IMR-90 (cell line): ENCODE results near the gene CACNA1G. TPM values are rescaled to one million over a fixed set of nuclear protein-coding genes. Genes with fewer than 3 reads are reported as not detected.

ENCODE experiments used
- ATAC-seq: fragments of 200-7000 bp; cut with Tn5 transposase; 2 replicates; pipeline ENCODE4 v1.9.1; 2020; ENCODE audit warnings: low read depth, mild to moderate bottlenecking, moderate library complexity
- BruUV-seq: library from RNA; stranded (reverse); fragments of 400-500 nt; replicated peaks from 2 replicates; lab custom pipeline; 2021; lab: Mats Ljungman, UMichigan
- CTCF ChIA-PET: fragments of 300-600 bp; formaldehyde crosslinking; extraction: SDS; loops from one replicate; lab custom pipeline; 2021; ENCODE audit warnings: antibody characterized with exemption; lab: Yijun Ruan, JAX
- POLR2A ChIA-PET: fragments of 300-600 bp; sonication (Branson Sonifier 250); formaldehyde crosslinking; loops from one replicate; lab custom pipeline; 2022; ENCODE audit warnings: antibody characterized with exemption; ENCODE audit not compliant: unreplicated experiment; lab: Charles Lee
- DNase-seq: peaks from one replicate; pipeline ENCODE4 v3.0.0; 2013
- H2AFZ ChIP-seq: replicated peaks from 2 replicates; pipeline ENCODE3; 2013; ENCODE audit warnings: low read length, mild to moderate bottlenecking; ENCODE audit not compliant: poor library complexity
- H2AK5ac ChIP-seq: 2 replicates; pipeline ENCODE4 v1.6.1; 2013; ENCODE audit warnings: low read depth, low read length, inconsistent platforms
- H2AK9ac ChIP-seq: replicated peaks from 2 replicates; pipeline ENCODE3; 2013; ENCODE audit warnings: mild to moderate bottlenecking, low read depth, low read length, moderate library complexity; ENCODE audit not compliant: poor library complexity
- H2BK120ac ChIP-seq: 2 replicates; pipeline ENCODE4 v1.6.1; 2013; ENCODE audit warnings: low read depth, low read length, inconsistent platforms
- H2BK15ac ChIP-seq: 3 replicates; pipeline ENCODE4 v1.6.1; 2013; ENCODE audit warnings: low read depth, low read length, inconsistent platforms
- H2BK20ac ChIP-seq: 2 replicates; pipeline ENCODE4 v1.6.1; 2013; ENCODE audit warnings: low read depth, mild to moderate bottlenecking, inconsistent platforms, low read length, moderate library complexity
- H2BK5ac ChIP-seq: 2 replicates; pipeline ENCODE4 v1.6.1; 2013; ENCODE audit warnings: mild to moderate bottlenecking, low read depth, low read length, inconsistent platforms; ENCODE audit not compliant: poor library complexity, severe bottlenecking
- H3K14ac ChIP-seq: replicated peaks from 2 replicates; pipeline ENCODE4 v1.6.1; 2013; ENCODE audit warnings: low read depth, low read length, inconsistent platforms
- H3K18ac ChIP-seq: 2 replicates; pipeline ENCODE4 v1.6.1; 2013; ENCODE audit warnings: low read depth, low read length, control low read depth
- H3K23ac ChIP-seq: 2 replicates; pipeline ENCODE4 v1.6.1; 2013; ENCODE audit warnings: low read depth, low read length, inconsistent platforms
- H3K27ac ChIP-seq: 2 replicates; pipeline ENCODE4 v1.5.1; 2013; ENCODE audit warnings: mild to moderate bottlenecking, control low read depth, low read length; ENCODE audit not compliant: insufficient read depth
- H3K27me3 ChIP-seq: 2 replicates; pipeline ENCODE4 v1.6.1; 2013; ENCODE audit warnings: low read length; ENCODE audit not compliant: control insufficient read depth, insufficient read depth
- H3K36me3 ChIP-seq: 2 replicates; pipeline ENCODE4 v1.6.1; 2013; ENCODE audit warnings: low read length, mixed read lengths; ENCODE audit not compliant: control insufficient read depth, insufficient read depth
- H3K4ac ChIP-seq: 2 replicates; pipeline ENCODE4 v1.6.1; 2013; ENCODE audit warnings: low read depth, low read length, inconsistent platforms
- H3K4me1 ChIP-seq: 2 replicates; pipeline ENCODE4 v1.6.1; 2013; ENCODE audit warnings: low read length, mixed read lengths; ENCODE audit not compliant: control insufficient read depth, insufficient read depth
- H3K4me2 ChIP-seq: 2 replicates; pipeline ENCODE4 v1.6.1; 2013; ENCODE audit warnings: low read depth, mild to moderate bottlenecking, control low read depth, low read length, moderate library complexity
- H3K4me3 ChIP-seq: 2 replicates; pipeline ENCODE4 v1.5.1; 2013; ENCODE audit warnings: low read depth, mild to moderate bottlenecking, control low read depth, low read length, moderate library complexity; ENCODE audit not compliant: insufficient read depth
- H3K56ac ChIP-seq: 2 replicates; pipeline ENCODE4 v1.6.1; 2013; ENCODE audit warnings: low read length, inconsistent platforms; ENCODE audit not compliant: insufficient read depth; ENCODE audit errors: extremely low read depth
- H3K79me1 ChIP-seq, 2 experiments: 2 replicates each; pipeline ENCODE4 v1.6.1; 2013; ENCODE audit warnings: low read length in 2 of 2, inconsistent platforms in 1 of 2, low read depth in 1 of 2
- H3K9ac ChIP-seq: 2 replicates; pipeline ENCODE4 v1.6.1; 2013; ENCODE audit warnings: low read depth, low read length, control low read depth
- H3K9me1 ChIP-seq: 2 replicates; pipeline ENCODE4 v1.6.1; 2013; ENCODE audit warnings: low read length, inconsistent platforms; ENCODE audit not compliant: insufficient read depth
- H3K9me3 ChIP-seq: 2 replicates; pipeline ENCODE4 v1.6.1; 2013; ENCODE audit warnings: low read length; ENCODE audit not compliant: control insufficient read depth, insufficient read depth
- H4K20me1 ChIP-seq: 2 replicates; pipeline ENCODE4 v1.6.1; 2013; ENCODE audit warnings: low read length, inconsistent platforms; ENCODE audit not compliant: insufficient read depth
- H4K5ac ChIP-seq: 2 replicates; pipeline ENCODE4 v1.6.1; 2013; ENCODE audit warnings: mild to moderate bottlenecking, low read depth, low read length, control low read depth
- H4K8ac ChIP-seq, 2 experiments: 2 replicates each; pipeline ENCODE4 v1.6.1; 2013; ENCODE audit warnings: low read depth in 2 of 2, low read length in 2 of 2, control low read depth in 1 of 2, inconsistent platforms in 1 of 2
- H4K91ac ChIP-seq: 2 replicates; pipeline ENCODE4 v1.6.1; 2013; ENCODE audit warnings: low read depth, low read length, inconsistent platforms; ENCODE audit not compliant: insufficient read depth
- CHD1 ChIP-seq: IDR thresholded peaks from 2 replicates; pipeline ENCODE4 v1.6.1; 2012; ENCODE audit warnings: low read depth, low read length, improper control_type of control experiment
- WGBS, 2 experiments: methylation state at CpG; one replicate each; pipeline versions ENCODE4 v1.1.5 to v1.1.7; 2013; ENCODE audit warnings: missing lambda C conversion rate in 2 of 2; ENCODE audit not compliant: insufficient read length in 1 of 2; ENCODE audit errors: extremely low coverage in 2 of 2; 5-methylcytosine and 5-hydroxymethylcytosine counted together
- dilution Hi-C: fragments of 300-500 bp; cut with HindIII; formaldehyde crosslinking; loops from one replicate; pipeline ENCODE4 v1.14.3; 2018; ENCODE audit warnings: low sequenced_read_pairs; ENCODE audit not compliant: unreplicated experiment
- in situ Hi-C: fragments of 300-500 bp; cut with MboI; formaldehyde crosslinking; loops from 3 replicates; pipeline ENCODE4 v1.14.3; 2019; ENCODE audit warnings: low sequenced_read_pairs, inconsistent platforms, mixed read lengths
- intact Hi-C: fragments of 100-400 bp; cut with micrococcal nuclease; formaldehyde crosslinking; loops from 2 replicates; pipeline ENCODE4 v1.10.0; 2022
- polyA plus RNA-seq, 3 experiments: library from polyadenylated mRNA; depleted of rRNA; stranded (reverse); fragments of >200 nt; gene quantifications; 2 replicates each; pipeline ENCODE4 v1.2.3, GENCODE V29; 2012; ENCODE audit warnings: low replicate concordance in 1 of 3
- total RNA-seq: library from RNA; depleted of rRNA; stranded (reverse); fragments of >200 nt; gene quantifications from 2 replicates; pipeline ENCODE4 v1.2.3, GENCODE V29; 2012
- TF ChIP-seq, protein P1 (sequence below): fragments of 150-350 bp; IDR thresholded peaks from 2 replicates; pipeline ENCODE4 v1.6.1; 2016; ENCODE audit warnings: low read depth, mild to moderate bottlenecking, low read length, moderate library complexity, borderline replicate concordance

Gene CACNA1G
- total and polyA plus RNA-seq, 2 of the 4 experiments (the other 2 are of a cell fraction), result under 0.01 to 0.03 TPM

DNA sequence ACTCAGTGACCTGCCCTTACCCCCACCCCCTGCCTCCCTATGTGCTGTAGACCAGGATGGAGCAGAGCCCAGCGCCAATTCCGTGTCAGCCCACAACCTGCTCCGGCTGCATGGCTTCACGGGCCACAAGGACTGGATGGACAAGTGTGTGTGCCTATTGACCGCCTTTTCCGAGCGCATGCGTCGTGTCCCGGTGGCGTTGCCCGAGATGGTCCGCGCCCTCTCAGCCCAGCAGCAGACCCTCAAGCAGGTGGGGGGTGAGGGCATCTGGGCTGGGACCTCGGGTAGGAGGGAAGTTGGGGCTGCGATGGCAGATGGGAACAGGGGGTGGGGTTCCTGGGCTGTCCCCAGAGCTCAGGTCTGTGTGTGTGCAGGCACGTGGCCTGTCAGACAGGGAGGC, 6.3 kb upstream of the CACNA1G start:
- Histone ChIP-seq H3K18ac (no peak overlapping the region), H2AFZ (no peak overlapping the region), H3K56ac (no peak overlapping the region), H3K79me1 (no peaks in the 10 kb centered on the region), H4K20me1 (0 out of 2 replicates have a peak, but pooled peaks cover 8% of the 10 kb centered on the region), H3K27ac (no peak overlapping the region), H2BK15ac (no peak overlapping the region), H3K4me2 (no peak overlapping the region), H3K9me3 (no peaks in the 10 kb centered on the region), H2BK20ac (no peak overlapping the region), H4K91ac (no peak overlapping the region), H3K9ac (no peak overlapping the region), H3K4me3 (no peak overlapping the region), H3K9me1 (no peaks in the 10 kb centered on the region), H4K5ac (no peak overlapping the region), H3K27me3 (peaks cover 19% of the 10 kb centered on the region), H2BK5ac (no peak overlapping the region), H3K23ac (no peak overlapping the region), H2BK120ac (no peak overlapping the region), H2AK9ac (peak overlapping the region; percentile 65), H3K4me1 (peaks cover 1% of the 10 kb centered on the region; the same call in 1 of the 2 replicates), H3K14ac (no peak overlapping the region; the same call in 1 of the 2 replicates), H2AK5ac (no peak overlapping the region), H3K4ac (no peak overlapping the region), H3K36me3 (peaks cover 19% of the 10 kb centered on the region; the same call in 1 of the 2 replicates), H4K8ac (no peak overlapping the region)
- ChIA-PET CTCF (no interaction called here), POLR2A (no interaction called here)
- WGBS, 2 experiments, result 93% methylated on average over 3 of the region's 17 CpGs; no CpG with 5 or more reads in 1 of the 2 experiments
- dilution Hi-C loops (no loop called here), in situ Hi-C loops (no loop called here), intact Hi-C loops (no loop called here)
- no peak for TF ChIP-seq CHD1
- TF ChIP-seq, protein P1, sequence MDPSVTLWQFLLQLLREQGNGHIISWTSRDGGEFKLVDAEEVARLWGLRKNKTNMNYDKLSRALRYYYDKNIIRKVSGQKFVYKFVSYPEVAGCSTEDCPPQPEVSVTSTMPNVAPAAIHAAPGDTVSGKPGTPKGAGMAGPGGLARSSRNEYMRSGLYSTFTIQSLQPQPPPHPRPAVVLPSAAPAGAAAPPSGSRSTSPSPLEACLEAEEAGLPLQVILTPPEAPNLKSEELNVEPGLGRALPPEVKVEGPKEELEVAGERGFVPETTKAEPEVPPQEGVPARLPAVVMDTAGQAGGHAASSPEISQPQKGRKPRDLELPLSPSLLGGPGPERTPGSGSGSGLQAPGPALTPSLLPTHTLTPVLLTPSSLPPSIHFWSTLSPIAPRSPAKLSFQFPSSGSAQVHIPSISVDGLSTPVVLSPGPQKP, result no peak
- no TSS peak for BruUV-seq
- ATAC-seq, result no peak
- DNase-seq, result no peak
